Mucosa of stomach (tissue), 1 donor: ENCODE measurements around the gene GSG1L.

ENCODE experiments used
- H3K27me3 ChIP-seq: one replicate; pipeline ENCODE4 v1.7.0; 2013; ENCODE audit warnings: mild to moderate bottlenecking, low read length; ENCODE audit not compliant: control insufficient read depth, insufficient read depth
- H3K36me3 ChIP-seq: one replicate; pipeline ENCODE4 v1.7.0; 2013; ENCODE audit warnings: low read length; ENCODE audit not compliant: control insufficient read depth, insufficient read depth
- H3K4me1 ChIP-seq: one replicate; pipeline ENCODE4 v1.7.0; 2013; ENCODE audit warnings: mild to moderate bottlenecking, low read length; ENCODE audit not compliant: control insufficient read depth, insufficient read depth
- H3K4me3 ChIP-seq: one replicate; pipeline ENCODE4 v1.7.0; 2013; ENCODE audit warnings: low read length
- H3K9ac ChIP-seq: one replicate; pipeline ENCODE4 v1.7.0; 2013; ENCODE audit warnings: mild to moderate bottlenecking, low read length, moderate library complexity
- H3K9me3 ChIP-seq: one replicate; pipeline ENCODE4 v1.7.0; 2013; ENCODE audit warnings: mild to moderate bottlenecking, low read length, moderate library complexity; ENCODE audit not compliant: control insufficient read depth
- donor health status: Pancreatic carcinoma.

Gene GSG1L

DNA sequence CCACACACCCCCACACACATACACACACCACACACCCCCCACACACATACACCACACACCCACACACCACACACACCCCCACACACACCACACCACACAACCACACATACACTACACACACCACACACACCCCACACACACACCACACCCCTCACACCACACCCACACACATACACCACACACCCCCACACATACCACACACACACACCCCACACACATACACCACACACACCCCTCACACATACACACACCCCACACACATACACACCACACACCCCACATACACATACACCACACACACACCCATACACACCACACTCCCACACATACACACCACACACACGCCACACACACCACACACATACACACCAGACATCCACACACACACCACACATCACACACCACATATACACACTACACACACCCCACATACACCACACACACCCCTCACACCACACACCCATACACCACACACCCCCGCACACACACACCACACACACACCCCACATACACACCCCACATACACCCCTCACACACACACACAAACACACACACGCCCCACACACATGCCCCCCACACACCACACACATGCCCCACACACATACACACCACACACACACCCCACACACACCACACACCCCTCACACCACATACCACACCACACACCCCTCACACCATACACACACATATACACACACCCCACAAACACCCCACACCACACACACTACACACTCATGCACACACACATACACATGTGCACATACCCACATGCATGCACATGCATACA, 25.9 kb upstream of the GSG1L start:
- Histone ChIP-seq H3K4me1 (no peaks in the 10 kb centered on the region), H3K36me3 (no peaks in the 10 kb centered on the region), H3K9ac (no peak overlapping the region), H3K4me3 (no peak overlapping the region), H3K27me3 (peaks cover 3% of the 10 kb centered on the region), H3K9me3 (no peaks in the 10 kb centered on the region)

DNA sequence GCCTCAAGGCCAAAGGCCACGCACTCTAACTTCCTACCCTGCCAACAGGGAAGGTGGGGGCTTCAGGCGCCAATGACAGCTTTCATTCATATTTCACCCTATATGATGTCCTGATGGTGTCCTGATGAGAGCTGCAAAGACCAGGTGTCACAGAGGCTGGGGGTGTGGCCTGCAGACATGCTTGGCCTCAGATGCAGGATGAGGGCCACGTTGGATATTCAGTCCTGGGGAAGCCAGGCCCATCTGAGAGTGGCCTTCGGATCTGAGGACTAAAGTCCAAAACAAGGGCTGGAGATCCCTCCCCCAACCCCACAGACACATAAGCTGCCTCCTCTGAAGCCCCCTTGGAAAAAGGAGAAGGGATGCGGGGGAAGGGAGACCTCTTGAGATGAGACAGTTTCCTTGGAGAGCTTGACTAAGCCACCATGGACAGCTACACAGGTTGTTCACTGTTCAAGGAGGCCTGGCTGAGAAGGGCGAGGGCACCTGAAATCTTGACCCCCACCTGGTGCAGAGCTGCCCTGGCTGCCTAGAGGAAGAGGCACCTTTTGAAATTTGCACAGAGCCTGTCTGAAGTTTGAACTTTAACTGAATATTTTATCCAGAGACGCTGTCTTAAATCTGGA, 24.3 kb upstream of the GSG1L start:
- H3K4me1 ChIP-seq = no peaks in the 10 kb centered on the region
- H3K9ac ChIP-seq = no peak overlapping the region
- H3K4me3 ChIP-seq = no peak overlapping the region
- peaks cover 3% of the 10 kb centered on the region for H3K27me3 ChIP-seq
- no peaks in the 10 kb centered on the region for H3K36me3 ChIP-seq
- no peaks in the 10 kb centered on the region for H3K9me3 ChIP-seq

DNA sequence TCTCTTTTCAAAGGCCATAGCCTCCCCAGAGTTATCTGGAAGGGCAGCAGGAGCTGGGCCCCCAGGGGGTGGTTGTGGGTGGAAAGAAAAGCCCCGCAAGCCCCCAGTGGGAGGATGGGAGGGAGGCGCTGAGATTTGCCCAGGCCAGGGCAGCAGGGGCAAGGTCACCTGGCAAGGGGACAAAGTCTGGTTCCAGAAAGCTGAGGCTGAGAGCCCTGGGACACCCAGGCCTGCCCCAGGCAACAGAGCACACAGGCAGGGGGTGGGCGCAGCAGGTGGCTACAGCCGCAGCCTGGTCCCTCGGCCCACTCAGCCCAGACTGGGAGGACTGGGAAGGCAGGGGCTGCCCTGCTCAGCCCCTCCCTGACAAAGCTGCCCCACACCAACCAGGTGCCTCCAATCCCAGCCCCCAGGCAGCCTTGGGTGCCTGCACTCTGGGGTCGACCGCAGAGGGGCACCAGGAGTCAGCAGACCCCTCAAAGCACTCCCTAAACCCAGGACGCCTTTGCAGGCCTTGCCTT, 23.7 kb upstream of the GSG1L start:
- Histone ChIP-seq H3K27me3 (peaks cover 3% of the 10 kb centered on the region), H3K9me3 (no peaks in the 10 kb centered on the region), H3K4me3 (no peak overlapping the region), H3K36me3 (no peaks in the 10 kb centered on the region), H3K4me1 (no peaks in the 10 kb centered on the region), H3K9ac (no peak overlapping the region)

DNA sequence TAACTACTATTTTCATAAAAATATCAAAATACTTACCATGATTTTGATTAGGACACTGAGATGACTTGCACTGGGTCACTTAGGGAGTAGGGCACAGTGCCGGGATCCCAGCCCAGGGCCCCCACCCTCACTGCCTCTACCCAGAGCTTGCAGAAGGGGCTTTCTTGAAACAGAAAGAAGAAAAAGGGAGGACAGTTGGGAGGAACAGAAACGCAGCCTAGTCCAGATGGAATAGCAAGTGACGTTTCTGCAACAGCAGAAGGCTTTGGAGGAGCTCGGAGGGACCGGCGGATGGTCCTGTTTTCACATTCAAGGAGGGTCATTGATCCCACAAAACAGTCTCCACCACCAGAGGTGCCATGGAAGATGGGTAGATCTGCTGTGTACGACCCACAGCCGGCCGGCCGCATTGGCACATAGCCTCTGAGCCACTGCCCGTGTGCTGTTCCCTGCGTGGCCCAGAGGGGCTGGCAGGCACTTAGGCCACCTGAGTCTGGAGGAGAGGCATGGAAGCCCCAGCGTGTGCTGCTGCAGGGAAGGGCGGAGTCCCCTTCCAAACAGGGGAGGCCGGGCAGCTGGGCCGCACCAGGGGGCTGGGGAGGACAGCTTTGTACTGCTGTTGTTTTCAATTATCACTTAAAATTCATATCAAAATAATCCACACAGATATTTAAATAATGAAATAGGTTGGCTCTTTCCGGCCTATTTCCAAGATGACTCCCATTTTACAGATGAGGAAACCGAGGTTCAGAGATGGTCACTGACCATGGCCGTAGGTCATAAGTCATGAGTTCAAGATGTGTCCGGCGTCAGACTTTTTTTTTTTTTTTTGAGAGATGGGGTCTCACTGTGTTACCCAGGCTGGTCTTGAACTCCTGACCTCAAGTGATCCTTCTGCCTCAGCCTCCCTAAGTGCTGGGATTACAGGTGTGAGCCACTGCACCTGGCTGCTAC, 22.9 kb upstream of the GSG1L start:
- Histone ChIP-seq H3K9me3 (no peaks in the 10 kb centered on the region), H3K4me3 (no peak overlapping the region), H3K9ac (no peak overlapping the region)

DNA sequence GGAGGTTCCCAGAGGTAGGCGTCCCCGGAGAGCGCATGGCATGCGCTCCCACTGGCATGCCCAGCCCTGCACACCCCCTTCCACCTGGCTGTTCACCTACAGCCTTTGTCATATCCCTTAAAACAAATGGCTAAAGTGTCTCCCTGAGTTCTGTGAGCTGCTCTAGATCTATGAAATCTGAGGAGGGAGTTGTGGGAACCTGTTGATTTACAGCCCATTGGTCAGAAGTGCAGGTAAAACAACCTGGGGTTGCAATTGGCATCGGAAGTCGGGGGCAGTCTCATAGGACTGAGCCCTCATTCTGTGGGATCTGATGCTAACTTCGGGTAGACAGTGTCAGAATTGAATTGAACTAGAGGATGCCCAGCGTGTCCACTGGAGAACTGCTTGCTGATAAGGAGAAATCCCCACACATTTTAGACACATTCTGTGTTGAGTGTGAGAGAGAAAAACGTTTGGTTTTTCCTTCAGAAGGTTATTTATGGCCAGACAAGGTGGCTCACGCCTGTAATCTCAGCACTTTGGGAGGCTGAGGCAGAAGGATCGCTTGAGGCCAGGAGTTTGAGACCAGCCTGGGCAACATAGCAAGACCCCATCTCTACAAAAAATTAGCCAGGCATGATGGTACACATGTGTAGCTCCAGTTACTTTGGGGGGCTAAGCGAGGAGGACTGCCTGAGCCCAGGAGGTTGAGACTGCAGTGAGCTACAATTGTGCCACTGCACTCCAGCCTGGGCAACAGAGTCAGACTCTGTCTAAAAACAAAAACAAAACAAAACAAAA, 22.1 kb upstream of the GSG1L start:
- Histone ChIP-seq H3K36me3 (no peaks in the 10 kb centered on the region), H3K4me1 (no peaks in the 10 kb centered on the region), H3K9me3 (no peaks in the 10 kb centered on the region), H3K27me3 (peaks cover 3% of the 10 kb centered on the region), H3K4me3 (no peak overlapping the region), H3K9ac (no peak overlapping the region)

More for the DNA sequence above, 22.9 kb upstream of the GSG1L start:
- Histone ChIP-seq H3K27me3 (peaks cover 3% of the 10 kb centered on the region), H3K36me3 (no peaks in the 10 kb centered on the region), H3K4me1 (no peaks in the 10 kb centered on the region)

DNA sequence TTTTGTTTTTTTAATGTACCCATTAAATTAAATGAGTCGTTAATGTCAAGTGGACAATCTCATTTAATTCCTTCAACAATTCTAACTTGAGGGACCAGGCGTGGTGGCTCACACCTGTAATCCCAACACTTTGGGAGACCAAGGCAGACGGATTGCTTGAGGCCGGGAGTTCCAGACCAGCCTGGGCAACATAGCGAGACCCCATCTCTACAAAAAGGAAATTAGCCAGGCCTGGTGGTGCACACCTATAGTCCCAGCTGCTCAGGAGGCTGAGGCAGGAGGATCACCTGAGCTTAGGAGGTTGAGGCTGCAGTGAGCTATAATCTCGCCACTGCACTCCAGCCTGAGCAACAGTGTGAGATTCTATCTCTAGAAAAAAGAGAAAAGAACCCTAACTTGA, 20.7 kb upstream of the GSG1L start:
- no peak overlapping the region for H3K9ac ChIP-seq
- no peaks in the 10 kb centered on the region for H3K4me1 ChIP-seq
- H3K27me3 ChIP-seq = peaks cover 3% of the 10 kb centered on the region
- no peaks in the 10 kb centered on the region for H3K9me3 ChIP-seq
- H3K36me3 ChIP-seq = no peaks in the 10 kb centered on the region
- H3K4me3 ChIP-seq = no peak overlapping the region

DNA sequence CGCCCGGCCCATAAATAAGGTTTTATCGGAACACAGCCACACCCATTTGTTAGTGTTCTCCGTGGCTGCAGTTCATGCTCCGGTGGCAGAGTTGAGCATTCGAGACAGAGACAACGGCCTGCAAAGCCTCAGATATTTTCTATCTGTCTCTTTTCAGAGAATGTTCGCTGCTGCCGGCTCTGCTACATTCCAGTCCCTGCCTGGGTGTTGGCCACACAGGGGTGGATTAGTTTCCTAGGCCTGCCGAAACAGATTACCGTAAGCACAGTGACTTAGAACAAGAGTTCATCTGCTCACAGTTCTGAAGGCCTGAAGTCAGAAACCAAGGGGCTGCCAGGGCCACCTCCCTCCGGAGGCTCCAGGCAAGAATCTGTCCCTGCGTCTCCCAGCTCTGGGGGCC, 19.1 kb upstream of the GSG1L start:
- Histone ChIP-seq H3K9ac (no peak overlapping the region), H3K4me3 (no peak overlapping the region), H3K36me3 (no peaks in the 10 kb centered on the region), H3K4me1 (no peaks in the 10 kb centered on the region), H3K9me3 (no peaks in the 10 kb centered on the region), H3K27me3 (peaks cover 3% of the 10 kb centered on the region)

DNA sequence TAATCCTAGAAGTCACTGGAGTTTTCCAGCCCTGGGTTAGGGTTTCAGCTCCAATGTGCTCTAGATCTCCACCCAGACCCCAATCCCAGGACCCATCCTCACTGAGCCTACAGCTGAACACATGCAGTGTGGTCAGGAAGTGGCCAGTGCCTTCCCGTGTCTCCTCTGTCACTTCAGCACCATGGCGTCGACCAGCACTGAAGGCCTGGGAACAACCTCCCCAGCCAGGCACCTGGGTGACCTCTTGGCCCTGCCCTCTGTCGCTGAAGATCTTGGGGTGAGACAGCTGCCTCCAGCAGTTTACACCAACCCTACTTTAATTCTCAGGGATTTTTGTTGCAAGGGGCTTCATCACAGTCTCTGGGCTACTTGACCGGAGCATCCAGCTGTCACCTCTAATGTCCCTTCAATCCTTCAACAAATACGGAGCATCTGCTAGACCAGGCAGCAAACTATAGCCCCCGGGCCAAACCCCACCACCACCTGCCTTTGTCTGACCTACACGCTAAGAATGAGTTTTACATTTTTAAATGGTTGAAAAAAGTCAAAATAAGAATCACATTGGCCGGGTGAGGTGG, 18.0 kb upstream of the GSG1L start:
- H3K4me3 ChIP-seq = no peak overlapping the region
- H3K9me3 ChIP-seq = no peaks in the 10 kb centered on the region
- no peaks in the 10 kb centered on the region for H3K36me3 ChIP-seq
- H3K27me3 ChIP-seq = peaks cover 3% of the 10 kb centered on the region
- no peak overlapping the region for H3K9ac ChIP-seq
- no peaks in the 10 kb centered on the region for H3K4me1 ChIP-seq

DNA sequence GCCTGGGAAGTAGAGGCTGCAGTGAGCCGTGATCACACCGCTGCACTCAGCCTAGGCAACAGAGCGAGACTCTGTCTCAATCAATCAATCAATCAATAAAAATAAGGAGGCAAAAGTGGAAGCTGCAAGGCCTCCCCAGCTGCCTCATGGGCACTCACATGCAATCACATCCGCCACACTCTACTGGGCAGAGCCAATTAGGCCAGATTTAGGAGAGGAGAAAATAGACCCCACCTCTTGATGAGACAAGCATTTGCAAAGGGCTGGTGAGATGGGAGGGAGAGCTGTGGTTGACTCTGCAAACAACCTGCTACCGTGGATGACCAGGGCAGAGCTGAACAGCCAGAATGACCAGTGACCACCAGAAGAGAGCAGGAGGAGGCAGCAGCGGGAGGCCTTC, 14.7 kb upstream of the GSG1L start:
- Histone ChIP-seq H3K36me3 (no peaks in the 10 kb centered on the region), H3K9me3 (no peaks in the 10 kb centered on the region), H3K4me1 (no peaks in the 10 kb centered on the region), H3K9ac (no peak overlapping the region), H3K4me3 (no peak overlapping the region), H3K27me3 (no peaks in the 10 kb centered on the region)

DNA sequence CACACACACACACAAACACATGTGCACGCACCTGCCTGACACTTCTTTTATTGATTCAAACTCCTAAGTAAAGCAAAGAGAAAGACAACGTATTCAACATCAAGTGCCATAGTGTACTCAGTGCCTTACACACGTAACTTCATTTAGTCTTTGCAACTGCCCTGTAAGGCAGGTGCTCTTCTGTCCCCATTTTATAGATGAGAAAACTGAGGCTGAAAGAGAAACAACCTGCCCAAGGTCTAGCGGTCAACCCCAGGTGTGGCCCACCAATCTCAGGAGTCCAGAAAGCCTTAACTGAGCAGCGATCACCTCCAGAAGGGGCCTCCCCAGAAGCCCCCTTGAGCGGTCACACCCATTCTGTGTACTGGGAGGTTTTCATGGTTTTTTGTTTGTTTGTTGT, 10.3 kb upstream of the GSG1L start:
- no peaks in the 10 kb centered on the region for H3K4me1 ChIP-seq
- H3K9me3 ChIP-seq = no peaks in the 10 kb centered on the region
- no peak overlapping the region for H3K9ac ChIP-seq
- no peak overlapping the region for H3K4me3 ChIP-seq
- H3K27me3 ChIP-seq = no peaks in the 10 kb centered on the region
- no peaks in the 10 kb centered on the region for H3K36me3 ChIP-seq

DNA sequence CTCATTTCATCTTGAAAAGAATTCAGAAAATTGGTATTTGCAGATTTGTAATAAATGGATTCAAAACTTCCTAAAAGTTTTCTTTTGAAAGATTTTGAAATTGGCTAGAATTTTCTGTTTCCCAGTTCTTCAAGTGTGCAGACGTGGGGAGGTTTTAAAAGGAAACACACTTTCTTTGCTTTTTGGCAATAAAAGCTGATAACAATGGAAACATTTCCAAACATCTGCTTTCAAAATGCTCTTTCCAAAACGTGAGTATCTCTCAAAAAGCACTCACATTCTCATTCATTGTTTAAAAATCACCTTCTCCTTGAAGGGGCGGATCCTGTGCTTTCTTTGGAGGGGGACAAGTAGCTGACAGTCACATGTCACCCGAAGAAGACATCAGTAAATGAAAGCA, 8.6 kb upstream of the GSG1L start:
- H3K4me1 ChIP-seq = no peaks in the 10 kb centered on the region
- no peaks in the 10 kb centered on the region for H3K9me3 ChIP-seq
- no peak overlapping the region for H3K9ac ChIP-seq
- no peaks in the 10 kb centered on the region for H3K27me3 ChIP-seq
- no peaks in the 10 kb centered on the region for H3K36me3 ChIP-seq
- no peak overlapping the region for H3K4me3 ChIP-seq
